ENCODE results near the gene SKIDA1. TPM values are rescaled to one million over a fixed set of nuclear protein-coding genes. Genes with fewer than 3 reads are reported as not detected.

Gene SKIDA1
- total RNA-seq, 1 donor from 2014 or later = 127 TPM

GRCh38 chr10:21498377-21498776 is 27.1 kb downstream of the SKIDA1 start:
- H3K27me3 ChIP-seq = peaks cover 9% of the 10 kb centered on the region
- peak overlapping the region; percentile 89 for H3K4me2 ChIP-seq
- Mint-ChIP-seq H3K36me3 (no peaks in the 10 kb centered on the region), H3K27ac (peak overlapping the region; percentile 51), H3K27me3 (ENCODE audit: insufficient read depth, low read depth) (peaks cover 4% of the 10 kb centered on the region), H3K4me1 (peaks cover 61% of the 10 kb centered on the region), H3K4me3 (peak overlapping the region; percentile 93), H3K9me3 (no peaks in the 10 kb centered on the region)
- H4K20me1 ChIP-seq (ENCODE audit: low read depth) = peaks cover 27% of the 10 kb centered on the region
- H3F3A ChIP-seq (ENCODE audit: low read depth) = peaks cover 80% of the 10 kb centered on the region
- H3K79me2 ChIP-seq (ENCODE audit: low read depth) = peaks cover 100% of the 10 kb centered on the region
- H3K9ac ChIP-seq = no peak overlapping the region
- TF ChIP-seq EZH2 (IDR thresholded peaks at IDR 0.05) (no peak), CTCF (IDR thresholded peaks at IDR 0.05) (no peak), EZH2phosphoT487 (IDR thresholded peaks at IDR 0.05) (no peak)
- no peaks in the 10 kb centered on the region for H3K36me3 ChIP-seq
- H3K4me3 ChIP-seq = peak overlapping the region; percentile 67
- H2AFZ ChIP-seq (replicated peaks) = no peak overlapping the region
- H3K27ac ChIP-seq = no peak overlapping the region
- DNase-seq (ENCODE audit: low spot score) = no peak
- H3K9me3 ChIP-seq (ENCODE audit: low read depth) = no peaks in the 10 kb centered on the region
- H3K4me1 ChIP-seq = peaks cover 54% of the 10 kb centered on the region

- peaks cover 9% of the 10 kb centered on the region for H3K27me3 ChIP-seq
- no peaks in the 10 kb centered on the region for H3K36me3 Mint-ChIP-seq
- H3K36me3 ChIP-seq = no peaks in the 10 kb centered on the region
- H3K4me3 Mint-ChIP-seq = peak overlapping the region; percentile 93
- peaks cover 43% of the 10 kb centered on the region for H3K4me1 ChIP-seq
- H3F3A ChIP-seq (ENCODE audit: low read depth) = peaks cover 78% of the 10 kb centered on the region
- H3K27ac ChIP-seq = peak overlapping the region; percentile 98
- peaks cover 100% of the 10 kb centered on the region for H3K79me2 ChIP-seq (ENCODE audit: low read depth)
- peak overlapping the region; percentile 74 for H3K9ac ChIP-seq
- peak; percentile 90 for DNase-seq (ENCODE audit: low spot score)
- H3K4me1 Mint-ChIP-seq = peaks cover 58% of the 10 kb centered on the region
- peaks cover 2% of the 10 kb centered on the region for H3K27me3 Mint-ChIP-seq (ENCODE audit: insufficient read depth, low read depth)
- H3K9me3 Mint-ChIP-seq = no peaks in the 10 kb centered on the region
- TF ChIP-seq CTCF (IDR thresholded peaks at IDR 0.05) (no peak), EZH2 (IDR thresholded peaks at IDR 0.05) (no peak), EZH2phosphoT487 (IDR thresholded peaks at IDR 0.05) (no peak)
- H3K27ac Mint-ChIP-seq = peak overlapping the region; percentile 34
- H3K4me2 ChIP-seq = peak overlapping the region; percentile 89
- H3K9me3 ChIP-seq (ENCODE audit: low read depth) = no peaks in the 10 kb centered on the region
- peaks cover 21% of the 10 kb centered on the region for H4K20me1 ChIP-seq (ENCODE audit: low read depth)
- H3K4me3 ChIP-seq = peak overlapping the region; percentile 67
- no peak overlapping the region for H2AFZ ChIP-seq (replicated peaks)
These were observed 28.2 kb downstream of the SKIDA1 start for GRCh38 chr10:21497177-21497807.

GRCh38 chr10:21496343-21497176 is 28.9 kb downstream of the SKIDA1 start:
- H3K36me3 Mint-ChIP-seq = no peaks in the 10 kb centered on the region
- Histone ChIP-seq H4K20me1 (ENCODE audit: low read depth) (peaks cover 14% of the 10 kb centered on the region), H3K9me3 (ENCODE audit: low read depth) (no peaks in the 10 kb centered on the region), H3K4me1 (peaks cover 36% of the 10 kb centered on the region), H3K27ac (peak overlapping the region; percentile 98), H3F3A (ENCODE audit: low read depth) (peaks cover 76% of the 10 kb centered on the region), H3K27me3 (peaks cover 9% of the 10 kb centered on the region), H2AFZ (replicated peaks) (no peak overlapping the region), H3K79me2 (ENCODE audit: low read depth) (peaks cover 100% of the 10 kb centered on the region), H3K4me2 (peak overlapping the region; percentile 89), H3K4me3 (peak overlapping the region; percentile 67), H3K9ac (peak overlapping the region; percentile 74), H3K36me3 (no peaks in the 10 kb centered on the region)
- peak overlapping the region; percentile 93 for H3K4me3 Mint-ChIP-seq
- H3K27me3 Mint-ChIP-seq (ENCODE audit: insufficient read depth, low read depth) = peaks cover 2% of the 10 kb centered on the region
- peaks cover 55% of the 10 kb centered on the region for H3K4me1 Mint-ChIP-seq
- peak overlapping the region; percentile 97 for H3K27ac Mint-ChIP-seq
- DNase-seq (ENCODE audit: low spot score) = peak; percentile 84
- TF ChIP-seq EZH2phosphoT487 (IDR thresholded peaks at IDR 0.05) (no peak), CTCF (IDR thresholded peaks at IDR 0.05) (peak; percentile 45), EZH2 (IDR thresholded peaks at IDR 0.05) (peak; percentile 12)
- H3K9me3 Mint-ChIP-seq = no peaks in the 10 kb centered on the region

Data from neural progenitor cell (in vitro differentiated cells).